Activated CD8-positive, alpha-beta T cell treated with anti-CD3 and anti-CD28 coated beads, Interleukin-2, amount 10 ng/mL, durations not matched to agents 7 days and 5 days (primary cell): ENCODE data around the gene DLX5. TPM values are rescaled to one million over a fixed set of nuclear protein-coding genes. Genes with fewer than 3 reads are reported as not detected.
A peak's percentile ranks its signal among the peaks of the same experiment; 100 is the strongest.

Source experiments
- ATAC-seq: fragments of 150-1000 bp; cut with Tn5 transposase; one replicate; pipeline ENCODE4 v1.10.0; 2021; ENCODE audit warnings: moderate library complexity
- CTCF ChIA-PET: fragments of 350-600 bp; sonication (Branson Sonifier 250); formaldehyde crosslinking; loops from one replicate; lab custom pipeline; 2021; ENCODE audit warnings: antibody characterized with exemption; lab: Charles Lee
- POLR2A ChIA-PET: fragments of 350-600 bp; sonication (Branson Sonifier 250); formaldehyde crosslinking; loops from one replicate; lab custom pipeline; 2021; ENCODE audit warnings: antibody characterized with exemption; lab: Charles Lee
- DNase-seq: peaks from one replicate; pipeline ENCODE4 v3.0.0-alpha.2; 2020
- H3K27ac Mint-ChIP-seq: one replicate; pipeline ENCODE4 v1.8.0; 2021; ENCODE audit warnings: mild to moderate bottlenecking, mixed read lengths
- H3K27me3 Mint-ChIP-seq: one replicate; pipeline ENCODE4 v1.8.0; 2021; ENCODE audit warnings: low read depth, mixed read lengths
- H3K36me3 Mint-ChIP-seq: one replicate; pipeline ENCODE4 v1.8.0; 2021; ENCODE audit warnings: low read depth, mixed read lengths
- H3K4me1 Mint-ChIP-seq: one replicate; pipeline ENCODE4 v1.8.0; 2021; ENCODE audit warnings: low read depth, mixed read lengths
- H3K4me3 Mint-ChIP-seq: one replicate; pipeline ENCODE4 v1.8.0; 2021; ENCODE audit warnings: mild to moderate bottlenecking, mixed read lengths
- H3K9me3 Mint-ChIP-seq: one replicate; pipeline ENCODE4 v1.8.0; 2022; ENCODE audit warnings: mixed read lengths; ENCODE audit not compliant: insufficient read depth
- total RNA-seq, 2 experiments: library from RNA; stranded (reverse); gene quantifications; one replicate each; pipeline ENCODE4 v1.2.3, GENCODE V29; 2021

The DLX5 gene
- total RNA-seq, 2 experiments from 2014 or later: not detected

GRCh38 chr7:97025130-97025499 lies 484 bp upstream of the DLX5 start:
- ChIA-PET POLR2A (no interaction called here), CTCF (interaction anchor here (3.0 kb wide), 1 partner anchor 1108 kb away, joined by 34 read pairs; no protein-coding TSS in a partner anchor)
- H3K9me3 Mint-ChIP-seq: no peaks in the 10 kb centered on the region
- ATAC-seq (no peak), DNase-seq (no peak)
- peaks cover 44% of the 10 kb centered on the region for H3K4me1 Mint-ChIP-seq
- H3K27ac Mint-ChIP-seq: no peak overlapping the region
- no peak overlapping the region for H3K4me3 Mint-ChIP-seq
- peaks cover 7% of the 10 kb centered on the region for H3K36me3 Mint-ChIP-seq
- peaks cover 78% of the 10 kb centered on the region for H3K27me3 Mint-ChIP-seq

- ATAC-seq (no peak), DNase-seq (no peak)
- Mint-ChIP-seq H3K4me1 (peaks cover 44% of the 10 kb centered on the region), H3K36me3 (peaks cover 7% of the 10 kb centered on the region), H3K27me3 (peaks cover 93% of the 10 kb centered on the region), H3K4me3 (no peak overlapping the region), H3K9me3 (no peaks in the 10 kb centered on the region), H3K27ac (peak overlapping the region; percentile 20)
- ChIA-PET CTCF (interaction anchor here (1.2 kb wide), 1 partner anchor 10 kb away, joined by 3 read pairs; no protein-coding TSS in a partner anchor), POLR2A (no interaction called here)
Observed at GRCh38 chr7:97022491-97023306, 1.9 kb downstream of the DLX5 start.

GRCh38 chr7:97021747-97022490 lies 2.7 kb downstream of the DLX5 start:
- Mint-ChIP-seq H3K4me1 (peaks cover 41% of the 10 kb centered on the region), H3K27me3 (peaks cover 93% of the 10 kb centered on the region), H3K4me3 (peak overlapping the region; percentile 37), H3K27ac (no peak overlapping the region), H3K9me3 (no peaks in the 10 kb centered on the region), H3K36me3 (peaks cover 7% of the 10 kb centered on the region)
- no peak for DNase-seq
- ATAC-seq: no peak
- ChIA-PET POLR2A (interaction anchor here (1.1 kb wide), 1 partner anchor 16 kb away, joined by 3 read pairs; the partner anchor contains the start of gene DLX6), CTCF (no interaction called here)

- no peak overlapping the region for H3K27ac Mint-ChIP-seq
- DNase-seq (no peak), ATAC-seq (no peak)
- H3K36me3 Mint-ChIP-seq: peaks cover 7% of the 10 kb centered on the region
- H3K27me3 Mint-ChIP-seq: peaks cover 92% of the 10 kb centered on the region
- ChIA-PET POLR2A (interaction anchor here (1.1 kb wide), 1 partner anchor 16 kb away, joined by 3 read pairs; the partner anchor contains the start of gene DLX6), CTCF (no interaction called here)
- H3K4me3 Mint-ChIP-seq: peak overlapping the region; percentile 37
- no peaks in the 10 kb centered on the region for H3K9me3 Mint-ChIP-seq
- peaks cover 36% of the 10 kb centered on the region for H3K4me1 Mint-ChIP-seq
Observed at GRCh38 chr7:97020996-97021746, 3.5 kb downstream of the DLX5 start.

GRCh38 chr7:97020601-97020995 lies 4.0 kb downstream of the DLX5 start:
- ChIA-PET POLR2A (interaction anchor here (1.1 kb wide), 1 partner anchor 15 kb away, joined by 3 read pairs; the partner anchor contains the start of gene DLX6), CTCF (no interaction called here)
- Mint-ChIP-seq H3K36me3 (peaks cover 7% of the 10 kb centered on the region), H3K27ac (peak overlapping the region; percentile 36), H3K9me3 (no peaks in the 10 kb centered on the region), H3K4me3 (peak overlapping the region; percentile 23), H3K4me1 (peaks cover 31% of the 10 kb centered on the region), H3K27me3 (peaks cover 92% of the 10 kb centered on the region)
- no peak for DNase-seq
- no peak for ATAC-seq

- ChIA-PET POLR2A (no interaction called here), CTCF (interaction anchor here (1.2 kb wide), 1 partner anchor 8 kb away, joined by 5 read pairs; no protein-coding TSS in a partner anchor)
- peaks cover 29% of the 10 kb centered on the region for H3K4me1 Mint-ChIP-seq
Observed at GRCh38 chr7:97019710-97020225, 4.9 kb downstream of the DLX5 start.

GRCh38 chr7:97018791-97019531 lies 5.7 kb downstream of the DLX5 start:
- H3K4me3 Mint-ChIP-seq: no peak overlapping the region
- no peak for ATAC-seq
- H3K36me3 Mint-ChIP-seq: peaks cover 4% of the 10 kb centered on the region
- no peak overlapping the region for H3K27ac Mint-ChIP-seq
- CTCF ChIA-PET: interaction anchor here (0.7 to 1.2 kb wide), 2 partner anchors 9 to 1180 kb away, joined by 3 to 5 read pairs; no protein-coding TSS in a partner anchor
- H3K4me1 Mint-ChIP-seq: peaks cover 23% of the 10 kb centered on the region
- POLR2A ChIA-PET: no interaction called here
- H3K27me3 Mint-ChIP-seq: peaks cover 93% of the 10 kb centered on the region
- H3K9me3 Mint-ChIP-seq: no peaks in the 10 kb centered on the region
- DNase-seq: no peak

More at GRCh38 chr7:97019710-97020225, 4.9 kb downstream of the DLX5 start:
- no peak overlapping the region for H3K27ac Mint-ChIP-seq
- DNase-seq (no peak), ATAC-seq (no peak)
- peaks cover 94% of the 10 kb centered on the region for H3K27me3 Mint-ChIP-seq
- no peaks in the 10 kb centered on the region for H3K9me3 Mint-ChIP-seq
- H3K36me3 Mint-ChIP-seq: peaks cover 7% of the 10 kb centered on the region
- no peak overlapping the region for H3K4me3 Mint-ChIP-seq

GRCh38 chr7:97018126-97018601 lies 6.5 kb downstream of the DLX5 start:
- peaks cover 23% of the 10 kb centered on the region for H3K4me1 Mint-ChIP-seq
- POLR2A ChIA-PET: no interaction called here
- H3K4me3 Mint-ChIP-seq: no peak overlapping the region
- no peak for ATAC-seq
- CTCF ChIA-PET: no interaction called here
- H3K9me3 Mint-ChIP-seq: no peaks in the 10 kb centered on the region
- peaks cover 4% of the 10 kb centered on the region for H3K36me3 Mint-ChIP-seq
- peaks cover 92% of the 10 kb centered on the region for H3K27me3 Mint-ChIP-seq
- no peak overlapping the region for H3K27ac Mint-ChIP-seq
- DNase-seq: no peak

- peaks cover 4% of the 10 kb centered on the region for H3K36me3 Mint-ChIP-seq
- no peak overlapping the region for H3K4me3 Mint-ChIP-seq
- peaks cover 17% of the 10 kb centered on the region for H3K4me1 Mint-ChIP-seq
- peaks cover 92% of the 10 kb centered on the region for H3K27me3 Mint-ChIP-seq
- ATAC-seq (no peak), DNase-seq (no peak)
- POLR2A ChIA-PET: interaction anchor here (0.6 kb wide), 1 partner anchor 17 kb away, joined by 3 read pairs; no protein-coding TSS in a partner anchor
- CTCF ChIA-PET: interaction anchor here (0.9 to 2.3 kb wide), 2 partner anchors 10 kb away, joined by 3 to 10 read pairs; no protein-coding TSS in a partner anchor
- peak overlapping the region; percentile 54 for H3K27ac Mint-ChIP-seq
- H3K9me3 Mint-ChIP-seq: no peaks in the 10 kb centered on the region
Observed at GRCh38 chr7:97017192-97018125, 7.2 kb downstream of the DLX5 start.
